ENCODE results near the gene RGL4. TPM values are rescaled to one million over a fixed set of nuclear protein-coding genes. Genes with fewer than 3 reads are reported as not detected.

Gene RGL4
- total RNA-seq, 2 donors from 2014 or later, result 0.35 to 0.45 TPM

DNA sequence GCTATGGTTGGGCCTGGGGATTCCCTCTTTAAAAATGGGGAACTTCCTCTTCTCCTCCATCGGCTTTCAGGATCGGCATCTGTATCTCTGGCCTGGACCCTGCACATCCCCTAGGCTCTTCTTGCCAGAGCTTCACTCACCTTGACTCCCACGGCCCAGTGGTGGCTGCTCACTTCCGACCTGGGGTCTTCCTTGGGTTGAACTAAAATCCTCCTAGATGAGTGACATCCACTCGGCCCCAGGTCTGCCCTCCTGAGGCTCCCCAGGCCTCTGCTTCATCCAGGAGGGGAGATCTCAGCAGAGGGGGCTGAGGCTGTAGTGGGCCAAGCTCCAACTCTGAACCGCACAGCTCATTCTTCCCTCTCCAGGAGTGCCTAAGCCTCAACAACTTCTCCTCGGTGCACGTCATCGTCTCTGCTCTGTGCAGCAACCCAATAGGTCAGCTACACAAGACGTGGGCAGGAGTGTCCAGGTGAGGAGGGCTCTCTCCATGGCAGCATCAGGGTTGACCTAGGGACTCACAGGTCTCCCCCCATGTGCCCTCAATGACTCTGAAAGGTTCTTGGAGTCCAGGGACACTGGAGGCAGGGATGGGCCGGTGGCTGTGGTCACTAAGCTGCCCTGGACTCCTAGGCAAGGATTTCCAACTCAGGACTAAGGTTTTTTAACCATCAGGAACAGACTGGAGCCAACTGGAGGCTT is 3.3 kb downstream of the RGL4 start:
- no peaks in the 10 kb centered on the region for H3K4me1 ChIP-seq

DNA sequence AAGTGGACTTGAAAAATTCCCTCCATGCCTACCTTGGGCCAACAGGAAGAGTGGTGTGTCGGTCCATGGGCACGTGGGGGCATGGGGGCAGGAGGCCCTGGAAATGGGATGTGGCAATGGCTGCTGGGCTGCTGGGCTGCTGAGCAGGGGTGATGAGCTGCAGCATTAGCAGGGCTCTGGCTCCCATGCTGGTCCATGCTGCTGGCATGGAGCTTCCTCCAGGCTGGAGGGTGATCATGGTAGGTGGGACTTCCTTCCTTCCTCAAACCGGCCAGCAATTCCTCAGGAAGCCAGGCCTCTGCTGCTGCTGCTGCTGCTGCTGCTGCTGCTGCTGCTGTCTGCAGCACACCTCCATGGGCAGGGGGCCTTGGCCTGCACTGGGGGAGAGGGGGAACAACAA is 4.3 kb downstream of the RGL4 start:
- Histone ChIP-seq H3K4me1 (no peaks in the 10 kb centered on the region), H3K36me3 (no peaks in the 10 kb centered on the region), H3K4me3 (no peak overlapping the region), H3K9me3 (no peaks in the 10 kb centered on the region), H3K9ac (ENCODE audit: low read depth in 2 of 2, low read length in 2 of 2) (no peak overlapping the region), H3K27ac (no peak overlapping the region), H3K27me3 (no peaks in the 10 kb centered on the region)
- no peak for DNase-seq
- intact Hi-C loops (cut with DNase I), result loop anchor here (10.0 kb wide), 1 partner anchor 60 kb away; the partner anchor contains the start of gene DRICH1
- TF ChIP-seq, protein P1, sequence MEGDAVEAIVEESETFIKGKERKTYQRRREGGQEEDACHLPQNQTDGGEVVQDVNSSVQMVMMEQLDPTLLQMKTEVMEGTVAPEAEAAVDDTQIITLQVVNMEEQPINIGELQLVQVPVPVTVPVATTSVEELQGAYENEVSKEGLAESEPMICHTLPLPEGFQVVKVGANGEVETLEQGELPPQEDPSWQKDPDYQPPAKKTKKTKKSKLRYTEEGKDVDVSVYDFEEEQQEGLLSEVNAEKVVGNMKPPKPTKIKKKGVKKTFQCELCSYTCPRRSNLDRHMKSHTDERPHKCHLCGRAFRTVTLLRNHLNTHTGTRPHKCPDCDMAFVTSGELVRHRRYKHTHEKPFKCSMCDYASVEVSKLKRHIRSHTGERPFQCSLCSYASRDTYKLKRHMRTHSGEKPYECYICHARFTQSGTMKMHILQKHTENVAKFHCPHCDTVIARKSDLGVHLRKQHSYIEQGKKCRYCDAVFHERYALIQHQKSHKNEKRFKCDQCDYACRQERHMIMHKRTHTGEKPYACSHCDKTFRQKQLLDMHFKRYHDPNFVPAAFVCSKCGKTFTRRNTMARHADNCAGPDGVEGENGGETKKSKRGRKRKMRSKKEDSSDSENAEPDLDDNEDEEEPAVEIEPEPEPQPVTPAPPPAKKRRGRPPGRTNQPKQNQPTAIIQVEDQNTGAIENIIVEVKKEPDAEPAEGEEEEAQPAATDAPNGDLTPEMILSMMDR (IDR thresholded peaks at IDR 0.05), result no peak

More for the DNA sequence above, 3.3 kb downstream of the RGL4 start:
- Histone ChIP-seq H3K36me3 (no peaks in the 10 kb centered on the region), H3K9ac (ENCODE audit: low read depth in 2 of 2, low read length in 2 of 2) (no peak overlapping the region), H3K9me3 (no peaks in the 10 kb centered on the region), H3K4me3 (no peak overlapping the region), H3K27me3 (no peaks in the 10 kb centered on the region), H3K27ac (no peak overlapping the region)
- DNase-seq, result no peak
- TF ChIP-seq, protein P1 (IDR thresholded peaks at IDR 0.05), result no peak
- intact Hi-C loops (cut with DNase I), result loop anchor here (10.0 kb wide), 1 partner anchor 59 kb away; the partner anchor contains the start of gene DRICH1

DNA sequence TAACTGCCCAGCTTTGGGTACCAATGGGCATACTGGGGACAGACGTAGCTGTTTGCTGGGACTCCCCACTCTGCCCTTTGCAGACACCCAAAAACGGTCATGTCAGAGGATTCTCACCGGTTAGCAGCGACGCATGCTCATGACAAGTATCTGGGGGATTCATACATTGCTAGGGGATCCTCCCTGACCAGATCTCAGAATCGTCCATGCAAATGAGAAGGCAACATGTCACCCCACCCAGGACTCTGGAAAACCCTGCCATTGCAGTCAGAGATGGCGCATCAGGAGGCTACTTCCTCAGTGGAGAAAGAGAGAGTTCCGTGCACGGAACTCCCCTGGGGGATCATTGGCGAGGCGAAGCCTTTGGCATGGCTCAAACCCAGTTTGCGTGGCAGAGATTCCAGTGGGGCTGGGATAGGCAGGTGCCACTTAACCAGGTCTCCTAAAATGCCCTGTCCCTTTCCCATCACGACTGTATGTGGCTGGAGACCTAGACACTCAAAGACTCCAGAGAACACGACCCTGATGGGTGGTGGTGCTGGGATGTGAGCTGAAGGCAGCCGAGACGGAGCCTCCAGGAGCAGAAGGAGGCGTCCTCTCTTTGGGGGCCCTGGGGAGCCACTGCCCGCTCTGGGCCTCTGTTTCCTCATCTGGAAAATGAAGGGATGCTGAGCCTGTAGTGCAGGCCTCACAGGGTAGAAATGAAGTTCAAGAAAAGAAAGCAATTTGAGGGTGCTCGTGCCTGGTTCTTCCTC is 4.9 kb downstream of the RGL4 start:
- DNase-seq, result no peak
- intact Hi-C loops (cut with DNase I), result loop anchor here (10.0 kb wide), 1 partner anchor 61 kb away; the partner anchor contains the start of gene DRICH1
- Histone ChIP-seq H3K9me3 (no peaks in the 10 kb centered on the region), H3K36me3 (no peaks in the 10 kb centered on the region), H3K4me1 (no peaks in the 10 kb centered on the region), H3K27me3 (no peaks in the 10 kb centered on the region), H3K4me3 (no peak overlapping the region), H3K27ac (peak overlapping the region; percentile 24), H3K9ac (ENCODE audit: low read depth in 2 of 2, low read length in 2 of 2) (no peak overlapping the region)
- TF ChIP-seq, protein P1 (IDR thresholded peaks at IDR 0.05), result no peak

DNA sequence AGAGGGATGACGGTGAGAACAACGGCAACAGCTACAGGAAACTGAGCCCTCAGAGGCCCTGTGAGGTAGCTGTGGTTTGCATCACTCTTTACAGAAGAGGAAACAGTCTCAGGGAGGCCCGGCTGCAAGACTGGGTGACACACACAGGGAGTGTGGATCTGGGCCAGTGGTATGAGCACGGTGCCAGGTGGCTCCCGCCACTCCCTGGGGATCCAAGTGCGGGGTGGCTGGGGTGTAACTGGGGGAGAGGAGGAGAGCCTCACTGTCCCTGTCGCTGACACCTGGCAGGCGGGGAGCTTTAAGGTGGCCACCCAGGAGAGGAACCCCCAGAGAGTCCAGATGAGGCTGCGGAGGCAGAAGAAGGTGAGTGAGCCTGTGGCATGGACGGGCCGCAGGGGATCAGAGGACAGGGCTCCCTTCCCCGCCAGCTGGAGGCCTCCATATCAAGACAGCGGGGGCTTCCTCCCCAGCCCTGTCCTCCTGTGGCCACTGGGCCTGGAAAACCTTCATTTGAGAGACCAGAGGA is 5.6 kb downstream of the RGL4 start:
- peak overlapping the region; percentile 8 for H3K27ac ChIP-seq
- H3K4me1 ChIP-seq, result no peaks in the 10 kb centered on the region
- H3K27me3 ChIP-seq, result no peaks in the 10 kb centered on the region
- DNase-seq, result no peak
- H3K9ac ChIP-seq (ENCODE audit: low read depth in 2 of 2, low read length in 2 of 2), result peak overlapping the region in 1 of 2 donors; percentile 39
- no peaks in the 10 kb centered on the region for H3K36me3 ChIP-seq
- no peaks in the 10 kb centered on the region for H3K9me3 ChIP-seq
- TF ChIP-seq, protein P1 (IDR thresholded peaks at IDR 0.05), result no peak
- H3K4me3 ChIP-seq, result no peak overlapping the region
- intact Hi-C loops (cut with DNase I), result loop anchor here (10.0 kb wide), 1 partner anchor 62 kb away; the partner anchor contains the start of gene DRICH1

All from colonic mucosa (tissue), 4 donors.